A549 (cell line): ENCODE measurements around the gene TXNL4A. TPM values are rescaled to one million over a fixed set of nuclear protein-coding genes. Genes with fewer than 3 reads are reported as not detected.

ENCODE experiments used
- ATAC-seq, 2 experiments: fragments of 200-7000 bp in 1 of 2; fragments of >200 bp in 1 of 2; cut with Nextera tagmentation in 1 of 2; cut with Tn5 transposase in 1 of 2; 3 replicates each; pipeline versions ENCODE4 v1.8.0 to v1.9.1; 2018 to 2020; ENCODE audit warnings: mild to moderate bottlenecking in 1 of 2, moderate library complexity in 1 of 2
- CTCF ChIA-PET: fragments of 300-600 bp; sonication (Branson Sonifier 250); formaldehyde crosslinking; extraction: SDS; loops from one replicate; lab custom pipeline; 2021; ENCODE audit warnings: antibody characterized with exemption, inconsistent platforms; lab: Yijun Ruan, JAX
- POLR2A ChIA-PET: fragments of 350-600 bp; formaldehyde crosslinking; extraction: SDS; loops from one replicate; lab custom pipeline; 2021; ENCODE audit warnings: antibody characterized with exemption, inconsistent platforms; lab: Yijun Ruan, JAX
- DNase-seq, 2 experiments: peaks; one replicate each; pipeline versions ENCODE4 v3.0.0 to v3.0.0-alpha.2; 2011 to 2016; ENCODE audit warnings: low read depth in 1 of 2, low spot score in 1 of 2
- FAIRE-seq: peaks from 2 replicates; lab custom pipeline; 2011; peaks lifted over from hg19 to GRCh38; lab: Jason Lieb, UNC
- H3K27ac ChIP-seq, 2 experiments: fragments of >200 bp; sonication (Bioruptor Twin); formaldehyde crosslinking; 3 replicates each; pipeline ENCODE4 v1.5.1; 2016 to 2017
- H3K4me1 ChIP-seq: fragments of >200 bp; sonication (Bioruptor Twin); formaldehyde crosslinking; 3 replicates; pipeline ENCODE4 v1.6.1; 2016
- H3K4me2 ChIP-seq: fragments of >200 bp; sonication (Bioruptor Twin); formaldehyde crosslinking; 3 replicates; pipeline ENCODE4 v1.6.1; 2016
- H3K4me3 ChIP-seq: fragments of >200 bp; sonication (Bioruptor Twin); formaldehyde crosslinking; 3 replicates; pipeline ENCODE4 v1.5.1; 2016
- H3K9me3 ChIP-seq: fragments of >200 bp; sonication (Bioruptor Twin); formaldehyde crosslinking; 3 replicates; pipeline ENCODE4 v1.6.1; 2016
- BCL3 ChIP-seq: fragments of >200 bp; sonication (Bioruptor Twin); formaldehyde crosslinking; IDR thresholded peaks from 3 replicates; pipeline ENCODE4 v1.6.1; 2016
- CBX2 ChIP-seq: fragments of 200-600 bp; sonication (generic); IDR thresholded peaks from 2 replicates; pipeline ENCODE4 v1.6.1; 2016; ENCODE audit warnings: low read depth, mild to moderate bottlenecking, borderline replicate concordance
- CTCF ChIP-seq: fragments of >200 bp; sonication (Bioruptor Twin); formaldehyde crosslinking; IDR thresholded peaks from 3 replicates; pipeline ENCODE4 v1.5.1; 2016
- EHF ChIP-seq: fragments of 250-450 bp; sonication (Bioruptor Pico); IDR thresholded peaks from 2 replicates; pipeline ENCODE4 v1.5.0; 2020; ENCODE audit warnings: mild to moderate bottlenecking
- ELK1 ChIP-seq: fragments of 150-350 bp; IDR thresholded peaks from 2 replicates; pipeline ENCODE4 v1.6.1; 2014; ENCODE audit warnings: low read depth, mild to moderate bottlenecking, low read length
- FOXS1 ChIP-seq: fragments of 250-450 bp; sonication (Bioruptor Pico); IDR thresholded peaks from 2 replicates; pipeline ENCODE4 v1.5.0; 2020; ENCODE audit warnings: mild to moderate bottlenecking, moderate library complexity
- GATA3 ChIP-seq: IDR thresholded peaks from 2 replicates; pipeline ENCODE4 v1.6.1; 2012; ENCODE audit warnings: borderline replicate concordance
- MYC ChIP-seq: IDR thresholded peaks from 2 replicates; pipeline ENCODE4 v1.6.1; 2012; ENCODE audit warnings: mild to moderate bottlenecking, inconsistent platforms, low read length, improper control_type of control experiment, borderline replicate concordance
- PHF8 ChIP-seq: fragments of 200-600 bp; sonication (generic); IDR thresholded peaks from 2 replicates; pipeline ENCODE4 v1.6.1; 2016; ENCODE audit warnings: low read depth, mild to moderate bottlenecking, antibody characterized with exemption, moderate library complexity, borderline replicate concordance
- POLR2A ChIP-seq: IDR thresholded peaks from 2 replicates; pipeline ENCODE4 v1.6.1; 2012; ENCODE audit warnings: mild to moderate bottlenecking, low read length
- POLR2AphosphoS2 ChIP-seq: conservative IDR thresholded peaks from 2 replicates; pipeline ENCODE4 v1.6.1; 2012; ENCODE audit warnings: low read length, improper control_type of control experiment, inconsistent platforms
- RAD21 ChIP-seq, 2 experiments: fragments of >200 bp in 1 of 2; sonication (Bioruptor Twin) in 1 of 2; formaldehyde crosslinking in 1 of 2; IDR thresholded peaks in 1 of 2; conservative IDR thresholded peaks in 1 of 2; 2 replicates in 1 of 2; 3 replicates in 1 of 2; pipeline ENCODE4 v1.6.1; 2012 to 2018; ENCODE audit warnings: inconsistent platforms in 1 of 2
- TFCP2L1 ChIP-seq: fragments of 250-450 bp; sonication (Bioruptor Pico); IDR thresholded peaks from 2 replicates; pipeline ENCODE4 v1.5.0; 2021; ENCODE audit warnings: mild to moderate bottlenecking
- USF2 ChIP-seq: fragments of 450-650 bp; IDR thresholded peaks from 2 replicates; pipeline ENCODE4 v1.6.1; 2014; ENCODE audit warnings: antibody characterized with exemption
- ZNF302 ChIP-seq: fragments of 250-450 bp; sonication (Bioruptor Pico); IDR thresholded peaks from 2 replicates; pipeline ENCODE4 v1.9.0; 2021; ENCODE audit warnings: inconsistent platforms, mild to moderate bottlenecking, moderate library complexity
- WGBS: methylation state at CpG from one replicate; pipeline ENCODE4 v1.1.6; 2017; ENCODE audit errors: missing lambda C conversion rate; 5-methylcytosine and 5-hydroxymethylcytosine counted together
- polyA plus RNA-seq, 4 experiments: library from polyadenylated mRNA; depleted of rRNA in 3 of 4; stranded (reverse); fragments of >200 nt; fragmentation: RNase III in 1 of 4; extraction: RNeasy Plus Mini Kit Qiagen cat#74134 plus additional on column Dnase treatment in 1 of 4; gene quantifications; 2 replicates in 3 of 4; 3 replicates in 1 of 4; pipeline ENCODE4 v1.2.3, GENCODE V29; 2011 to 2017

TXNL4A gene
- polyA plus RNA-seq, 2 of the 4 experiments (the other 2 are of a cell fraction), result 99.6 to 139 TPM

- TF ChIP-seq ELK1 (no peak), GATA3 (no peak)
Measured at GRCh38 chr18:79947881-79948610, 40.3 kb downstream of the TXNL4A start (continued).

- no peak overlapping the region for H3K4me2 ChIP-seq
- DNase-seq, result no peak
- no peak for ATAC-seq
Measured at GRCh38 chr18:79947054-79947755, 41.2 kb downstream of the TXNL4A start.

GRCh38 chr18:79945118-79946042 lies 43.0 kb downstream of the TXNL4A start:
- 83% methylated on average over 15 of the region's 17 CpGs for WGBS
- ChIA-PET CTCF (no interaction called here), POLR2A (no interaction called here)
- Histone ChIP-seq H3K4me1 (no peaks in the 10 kb centered on the region; the same call in 2 of the 3 replicates), H3K4me2 (no peak overlapping the region), H3K4me3 (no peak overlapping the region), H3K9me3 (no peaks in the 10 kb centered on the region), H3K27ac (no peak overlapping the region)
- DNase-seq, result no peak
- no peak for FAIRE-seq
- TF ChIP-seq ELK1 (no peak), POLR2A (no peak), RAD21 (conservative IDR thresholded peaks at IDR 0.05 in 1 of 2, IDR thresholded peaks at IDR 0.05 in 1 of 2) (no peak), BCL3 (no peak), POLR2AphosphoS2 (no peak), CBX2 (no peak), TFCP2L1 (CRISPR knock-in tag) (no peak)
- ATAC-seq, result no peak

More at GRCh38 chr18:79947054-79947755, 41.2 kb downstream of the TXNL4A start:
- Histone ChIP-seq H3K27ac (no peak overlapping the region), H3K4me3 (no peak overlapping the region), H3K4me1 (no peaks in the 10 kb centered on the region; the same call in 2 of the 3 replicates), H3K9me3 (no peaks in the 10 kb centered on the region)
- FAIRE-seq, result no peak
- ChIA-PET CTCF (interaction anchor here (1.0 kb wide), 1 partner anchor 14 kb away, joined by 3 read pairs; no protein-coding TSS in a partner anchor), POLR2A (no interaction called here)
- 89% methylated on average over 7 of the region's 14 CpGs for WGBS
- TF ChIP-seq POLR2A, result no peak
- no peak for TF ChIP-seq USF2
- no peak for TF ChIP-seq CBX2
- TF ChIP-seq ZNF302 (CRISPR knock-in tag), result no peak
- TF ChIP-seq MYC, result no peak
- no peak for TF ChIP-seq EHF
- no peak for TF ChIP-seq FOXS1 (CRISPR knock-in tag)
- TF ChIP-seq PHF8, result no peak
- TF ChIP-seq RAD21 (conservative IDR thresholded peaks at IDR 0.05 in 1 of 2, IDR thresholded peaks at IDR 0.05 in 1 of 2), result no peak
- TF ChIP-seq CTCF, result no peak
